Skeletal muscle satellite cell (primary cell): Measurements from ENCODE around the gene SYT5.
"Not testable (repeated sequence)": the region's sequence is repeated elsewhere in the genome, so short reads cannot be mapped to it uniquely, and the experiment has no call there.

Source experiments
- H3K27me3 ChIP-seq: 2 replicates; pipeline ENCODE4 v1.7.0; 2013; ENCODE audit warnings: low read length; ENCODE audit not compliant: control insufficient read depth, insufficient read depth
- H3K36me3 ChIP-seq: 2 replicates; pipeline ENCODE4 v1.7.0; 2013; ENCODE audit warnings: mild to moderate bottlenecking, control low read depth, low read length; ENCODE audit not compliant: insufficient read depth
- H3K4me1 ChIP-seq: 2 replicates; pipeline ENCODE4 v1.7.0; 2013; ENCODE audit warnings: low read length; ENCODE audit not compliant: control insufficient read depth, insufficient read depth
- H3K4me2 ChIP-seq: 2 replicates; pipeline ENCODE4 v1.7.0; 2013; ENCODE audit warnings: mild to moderate bottlenecking, low read length
- H3K4me3 ChIP-seq: 2 replicates; pipeline ENCODE4 v1.7.0; 2013; ENCODE audit warnings: low read length
- H3K9ac ChIP-seq: 2 replicates; pipeline ENCODE4 v1.7.0; 2013; ENCODE audit warnings: mild to moderate bottlenecking, low read depth, low read length, moderate library complexity
- H3K9me3 ChIP-seq: replicated peaks from 2 replicates; pipeline ENCODE4 v1.7.0; 2013; ENCODE audit warnings: mild to moderate bottlenecking, control low read depth, low read length

Gene SYT5

DNA sequence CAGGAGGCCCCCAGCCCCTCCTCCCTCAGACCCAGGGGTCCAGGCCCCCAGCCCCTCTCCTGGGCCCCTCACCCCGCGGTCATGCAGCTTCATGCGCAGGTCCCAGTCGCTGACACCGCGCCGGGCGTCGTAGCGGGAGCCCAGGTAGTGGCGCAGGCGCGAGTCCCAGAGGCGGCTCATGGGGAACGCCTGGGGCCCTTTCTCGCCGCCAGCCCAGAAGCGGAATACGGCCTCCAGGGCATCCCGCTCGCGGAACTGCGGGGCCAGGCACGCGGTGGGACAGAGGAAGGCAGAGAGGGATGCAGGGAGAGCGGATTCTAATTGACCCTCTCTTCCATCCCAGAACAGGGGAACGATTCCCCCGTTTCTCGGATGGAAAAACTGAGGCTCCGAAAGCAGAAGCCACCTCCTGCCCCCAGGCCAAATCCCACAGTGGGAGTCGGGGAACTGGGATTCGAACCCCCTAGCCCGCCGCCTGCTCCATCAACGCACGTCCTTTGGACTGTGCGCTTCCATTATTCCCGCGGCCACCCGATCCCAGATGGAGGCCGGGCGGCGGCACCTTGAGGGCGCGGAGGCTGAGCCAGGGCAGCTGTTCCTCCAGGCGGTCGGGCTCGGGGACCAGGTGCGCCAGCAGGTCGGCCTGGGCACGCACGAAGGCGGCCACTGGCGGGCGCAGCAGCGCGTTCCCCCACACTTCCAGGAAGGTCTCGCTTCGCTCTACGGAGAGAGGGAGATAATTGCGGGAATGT, 18.3 kb downstream of the SYT5 start:
- no peak overlapping the region for H3K4me2 ChIP-seq
- peaks cover 8% of the 10 kb centered on the region for H3K4me1 ChIP-seq
- H3K36me3 ChIP-seq: no peaks in the 10 kb centered on the region
- no peak overlapping the region for H3K4me3 ChIP-seq
- no peak overlapping the region for H3K9ac ChIP-seq
- H3K27me3 ChIP-seq: peaks cover 24% of the 10 kb centered on the region
- no peaks in the 10 kb centered on the region for H3K9me3 ChIP-seq

DNA sequence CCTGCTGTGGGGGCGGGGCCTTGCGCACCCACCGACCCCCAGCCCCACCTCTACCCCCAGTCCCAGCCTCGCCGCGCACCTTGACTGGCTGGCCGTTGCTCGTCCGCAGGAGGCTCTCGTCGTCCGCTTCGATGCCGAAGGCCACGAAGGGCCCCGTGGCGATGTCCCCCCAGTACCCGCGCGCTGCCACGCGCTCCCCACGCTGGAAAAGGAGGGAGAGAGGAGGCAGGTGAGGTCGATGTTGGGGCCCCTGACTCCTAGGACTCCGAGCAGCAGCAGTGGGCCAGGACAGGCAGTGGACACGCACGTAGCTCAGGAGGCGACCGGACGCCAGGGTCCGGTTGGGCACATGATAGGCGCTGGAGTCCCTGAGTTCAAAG, 19.1 kb downstream of the SYT5 start:
- H3K4me3 ChIP-seq: no peak overlapping the region
- H3K9ac ChIP-seq: no peak overlapping the region
- H3K9me3 ChIP-seq: no peaks in the 10 kb centered on the region
- H3K36me3 ChIP-seq: no peaks in the 10 kb centered on the region
- peaks cover 8% of the 10 kb centered on the region for H3K4me1 ChIP-seq
- peaks cover 24% of the 10 kb centered on the region for H3K27me3 ChIP-seq
- no peak overlapping the region for H3K4me2 ChIP-seq

DNA sequence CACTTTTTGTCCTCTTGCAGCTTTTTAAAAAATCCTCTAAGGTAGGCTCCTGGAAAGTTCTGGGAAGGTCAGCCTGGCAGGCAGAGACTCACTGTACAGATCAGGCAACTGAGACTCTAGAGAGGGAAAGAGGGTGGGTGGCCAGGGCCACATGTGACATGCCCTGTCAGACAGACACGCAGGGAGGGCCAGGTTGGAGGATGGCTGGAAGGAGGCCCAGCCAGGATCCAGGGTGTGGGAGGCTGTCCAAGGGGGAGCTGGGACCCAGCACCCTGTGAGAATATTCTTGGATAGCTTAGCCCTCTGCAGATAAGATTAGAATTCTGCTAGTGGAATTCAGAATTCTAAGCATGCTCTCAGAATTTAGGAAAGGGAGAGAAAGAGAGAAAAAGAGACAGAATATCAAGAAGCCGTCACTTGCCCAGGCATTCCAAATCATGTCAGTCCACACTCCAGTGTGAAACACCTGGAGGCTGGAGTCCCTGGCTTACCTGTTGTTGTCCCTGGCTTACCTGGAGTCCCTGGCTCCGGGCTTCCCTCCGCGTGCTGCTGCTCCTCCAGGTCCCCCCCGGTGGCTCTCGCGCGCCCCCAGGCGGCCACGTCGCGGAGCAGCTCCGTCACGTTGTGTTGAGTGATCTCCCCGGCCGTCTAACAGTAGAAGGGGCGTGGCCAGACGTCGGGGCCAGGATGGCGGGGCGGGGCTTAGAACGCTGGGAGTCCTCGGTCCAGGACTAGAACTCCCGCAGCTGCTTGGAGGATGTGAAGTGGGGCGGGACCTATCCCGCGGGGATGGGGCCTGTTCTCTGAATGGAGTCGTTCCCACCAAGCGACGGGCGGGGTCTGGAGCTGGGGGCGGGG, 19.7 kb downstream of the SYT5 start:
- Histone ChIP-seq H3K9ac (no peak overlapping the region), H3K4me3 (no peak overlapping the region), H3K4me2 (no peak overlapping the region), H3K9me3 (no peaks in the 10 kb centered on the region), H3K27me3 (peaks cover 20% of the 10 kb centered on the region), H3K4me1 (peaks cover 8% of the 10 kb centered on the region), H3K36me3 (no peaks in the 10 kb centered on the region)

DNA sequence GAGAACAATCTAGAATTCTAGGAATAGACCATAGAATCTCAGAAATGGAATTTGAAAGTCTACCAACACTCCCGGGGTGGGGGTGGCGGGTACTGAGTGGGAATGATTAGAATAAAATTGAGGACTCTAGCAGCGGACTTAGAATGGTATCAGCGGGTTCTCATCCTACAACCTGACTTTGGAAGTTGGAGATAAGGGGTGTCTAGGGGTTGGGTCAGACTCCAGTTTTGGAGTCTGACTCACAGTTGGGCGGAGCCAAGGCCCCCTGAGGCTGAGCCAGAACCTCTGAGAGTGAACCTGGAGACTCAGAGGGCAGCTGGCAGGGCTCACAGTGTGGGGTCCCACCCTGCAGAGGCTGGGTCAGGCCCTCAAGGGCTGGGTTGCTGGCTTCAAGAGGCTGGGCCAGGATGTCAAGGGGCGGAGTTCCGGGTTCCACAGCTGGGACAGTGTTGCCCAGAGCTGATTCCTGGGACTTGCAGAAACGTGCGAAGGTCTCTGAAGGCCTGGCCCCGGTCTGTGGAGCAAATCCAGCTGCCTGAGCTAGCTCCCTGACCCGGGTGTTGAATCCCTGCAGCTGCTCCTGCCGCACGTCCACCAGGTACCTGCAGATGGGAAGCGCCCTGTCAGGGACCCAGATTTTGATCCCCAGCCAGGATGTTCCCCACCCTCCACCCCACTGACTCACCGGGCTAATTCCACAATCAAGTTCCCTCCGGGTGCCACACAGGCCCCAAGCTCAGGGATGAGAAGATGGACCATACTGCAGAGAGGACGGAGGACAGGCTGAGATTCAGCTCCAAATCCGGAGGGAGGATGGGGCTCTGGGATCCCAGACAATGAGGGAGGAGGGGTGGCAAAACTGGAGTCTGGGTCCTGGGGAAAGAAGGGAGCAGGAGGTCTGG, 21.0 kb downstream of the SYT5 start:
- no peak overlapping the region for H3K4me2 ChIP-seq
- H3K9ac ChIP-seq: no peak overlapping the region
- peaks cover 20% of the 10 kb centered on the region for H3K27me3 ChIP-seq
- H3K36me3 ChIP-seq: no peaks in the 10 kb centered on the region
- peaks cover 8% of the 10 kb centered on the region for H3K4me1 ChIP-seq
- no peak overlapping the region for H3K4me3 ChIP-seq
- no peaks in the 10 kb centered on the region for H3K9me3 ChIP-seq

DNA sequence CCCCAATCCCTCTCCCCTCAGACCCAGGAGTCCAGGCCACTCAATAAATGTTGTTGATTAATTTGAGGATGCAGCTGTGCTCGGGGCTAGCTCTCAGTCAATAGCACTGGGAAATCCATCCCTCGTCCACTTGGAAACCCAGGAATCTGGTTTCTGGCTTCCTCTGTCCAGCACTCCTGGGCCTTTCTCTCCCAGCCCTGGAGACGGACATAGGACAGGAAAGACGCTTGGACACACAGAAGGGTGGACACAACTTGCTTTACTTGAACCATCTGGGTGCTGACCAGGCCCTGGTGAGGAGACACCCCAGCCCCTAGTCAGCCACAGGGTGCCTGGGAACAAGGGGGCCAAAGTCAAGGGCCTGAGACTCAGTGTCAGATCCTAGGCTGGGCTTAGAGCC, 21.7 kb downstream of the SYT5 start:
- H3K4me1 ChIP-seq: peaks cover 8% of the 10 kb centered on the region
- H3K36me3 ChIP-seq: no peaks in the 10 kb centered on the region
- H3K27me3 ChIP-seq: peaks cover 23% of the 10 kb centered on the region
- no peak overlapping the region for H3K4me3 ChIP-seq
- no peak overlapping the region for H3K4me2 ChIP-seq
- no peak overlapping the region for H3K9ac ChIP-seq
- no peaks in the 10 kb centered on the region for H3K9me3 ChIP-seq

DNA sequence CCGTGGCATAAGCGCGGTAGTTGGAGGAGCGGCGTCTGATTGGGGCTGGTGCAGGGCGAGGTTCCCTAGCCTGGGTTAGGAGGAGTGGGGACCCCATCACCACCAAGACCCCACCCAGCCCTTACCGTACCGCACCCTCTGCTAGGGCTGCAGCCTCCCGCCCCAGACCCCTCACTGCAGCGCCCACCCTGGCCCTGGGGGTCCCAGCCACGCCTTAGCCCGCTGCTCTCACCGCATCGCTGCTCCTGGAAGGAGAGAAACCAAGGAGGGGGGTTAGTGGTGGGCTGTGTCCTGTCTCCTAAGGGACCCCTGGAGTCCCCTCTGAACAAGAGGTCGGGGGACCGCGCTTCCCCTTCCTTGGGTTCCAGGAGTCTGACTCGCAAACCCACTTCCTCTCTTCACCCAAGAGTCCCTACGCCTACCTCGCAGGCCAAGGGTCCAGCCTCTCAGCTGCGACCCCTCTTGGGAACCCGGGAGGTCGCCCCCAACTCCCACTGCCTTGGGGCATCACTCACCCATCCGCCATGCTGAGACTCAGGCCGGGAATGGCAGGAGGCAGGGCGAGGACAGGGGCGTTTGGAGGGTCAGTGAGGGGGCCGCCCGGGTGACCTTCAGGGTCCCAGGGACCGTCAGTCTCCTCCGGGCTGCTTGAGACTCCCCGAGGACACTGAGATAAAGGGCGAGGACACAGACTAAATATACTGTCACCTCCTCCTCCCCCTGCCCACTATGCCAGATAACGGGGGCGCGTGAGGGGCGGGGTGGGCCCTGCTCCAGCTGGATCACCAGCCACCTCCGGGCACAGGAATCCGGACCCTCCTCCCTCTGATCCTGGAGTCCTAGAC, 22.8 kb downstream of the SYT5 start, which contains the start of gene TNNI3:
Gene TNNI3, minus strand, starts transcription at position 669 of the 845 bp plus-strand sequence. Its CDS starts 143 bp downstream, at position 526.
- H3K36me3 ChIP-seq: no peaks in the 10 kb centered on the region
- no peak within 1 kb of the TSS for H3K4me3 ChIP-seq
- peaks cover 8% of the 10 kb centered on the region for H3K4me1 ChIP-seq
- H3K27me3 ChIP-seq: peaks cover 18% of the 10 kb centered on the region
- no peak within 1 kb of the TSS for H3K4me2 ChIP-seq
- H3K9me3 ChIP-seq: no peaks in the 10 kb centered on the region
- H3K9ac ChIP-seq: no peak within 1 kb of the TSS

DNA sequence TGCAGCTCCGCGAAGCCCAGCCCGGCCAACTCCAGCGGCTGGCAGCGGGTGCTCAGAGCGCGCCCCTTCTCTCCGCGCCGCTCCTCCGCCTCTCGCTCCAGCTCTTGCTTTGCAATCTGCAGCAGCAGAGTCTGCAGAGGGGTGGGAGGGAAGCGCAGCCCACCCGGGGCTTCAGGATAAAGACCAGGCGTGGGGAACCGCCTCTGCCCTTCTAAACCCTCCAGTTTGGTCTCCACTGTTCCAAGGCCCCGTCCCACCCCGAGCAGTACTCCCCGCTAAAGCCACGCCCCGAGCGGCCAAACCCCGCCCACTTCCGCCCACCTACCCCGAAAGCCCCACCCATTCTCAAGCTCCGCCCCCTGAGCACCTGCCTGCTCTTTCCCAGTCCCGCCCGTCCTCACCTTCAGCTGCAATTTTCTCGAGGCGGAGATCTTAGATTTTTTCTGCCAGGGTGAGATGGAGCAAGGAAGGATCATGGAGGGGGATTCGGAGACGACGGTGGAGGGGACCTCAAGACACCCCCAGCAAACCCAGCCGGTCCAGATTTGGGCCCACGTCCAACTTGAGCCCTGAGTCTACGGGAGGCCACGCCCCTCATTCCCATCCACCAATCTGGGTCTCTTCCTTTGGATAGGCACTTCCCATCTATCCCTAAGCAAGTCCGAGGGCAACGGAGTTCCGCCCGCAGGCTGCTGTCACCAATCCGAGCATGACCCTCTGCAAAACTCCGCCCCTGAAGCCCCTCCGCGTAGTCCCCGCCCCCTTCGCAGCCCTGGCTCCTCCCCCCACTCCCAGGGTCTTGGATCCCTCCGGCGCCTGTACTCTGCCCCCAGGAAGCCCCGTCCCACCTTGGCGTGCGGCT, 23.7 kb downstream of the SYT5 start:
- Histone ChIP-seq H3K9me3 (no peaks in the 10 kb centered on the region), H3K4me1 (peaks cover 8% of the 10 kb centered on the region), H3K4me3 (no peak overlapping the region), H3K27me3 (peaks cover 10% of the 10 kb centered on the region), H3K36me3 (no peaks in the 10 kb centered on the region), H3K9ac (no peak overlapping the region), H3K4me2 (peak overlapping the region; percentile 25)

DNA sequence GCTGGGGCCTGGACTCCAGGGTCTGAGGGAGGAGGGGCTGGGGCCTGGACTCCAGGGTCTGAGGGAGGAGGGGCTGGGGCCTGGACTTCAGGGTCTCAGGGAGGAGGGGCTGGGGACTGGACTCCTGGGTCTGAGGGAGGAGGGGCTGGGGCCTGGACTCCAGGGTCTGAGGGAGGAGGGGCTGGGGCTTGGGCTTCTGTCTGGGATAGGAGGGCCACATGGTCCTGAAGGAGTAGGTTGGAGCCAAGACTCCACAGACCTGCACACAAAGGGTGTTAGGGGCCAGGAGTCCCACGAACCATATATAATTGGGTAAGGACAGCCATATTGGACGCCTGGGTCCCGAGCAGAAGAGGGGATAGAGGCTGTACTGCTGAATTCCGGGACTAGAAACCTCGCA, 24.3 kb downstream of the SYT5 start:
- H3K4me2 ChIP-seq: peak overlapping the region; percentile 25
- H3K36me3 ChIP-seq, H3K9ac ChIP-seq, H3K4me3 ChIP-seq, H3K27me3 ChIP-seq, H3K4me1 ChIP-seq, H3K9me3 ChIP-seq: not testable (repeated sequence)

DNA sequence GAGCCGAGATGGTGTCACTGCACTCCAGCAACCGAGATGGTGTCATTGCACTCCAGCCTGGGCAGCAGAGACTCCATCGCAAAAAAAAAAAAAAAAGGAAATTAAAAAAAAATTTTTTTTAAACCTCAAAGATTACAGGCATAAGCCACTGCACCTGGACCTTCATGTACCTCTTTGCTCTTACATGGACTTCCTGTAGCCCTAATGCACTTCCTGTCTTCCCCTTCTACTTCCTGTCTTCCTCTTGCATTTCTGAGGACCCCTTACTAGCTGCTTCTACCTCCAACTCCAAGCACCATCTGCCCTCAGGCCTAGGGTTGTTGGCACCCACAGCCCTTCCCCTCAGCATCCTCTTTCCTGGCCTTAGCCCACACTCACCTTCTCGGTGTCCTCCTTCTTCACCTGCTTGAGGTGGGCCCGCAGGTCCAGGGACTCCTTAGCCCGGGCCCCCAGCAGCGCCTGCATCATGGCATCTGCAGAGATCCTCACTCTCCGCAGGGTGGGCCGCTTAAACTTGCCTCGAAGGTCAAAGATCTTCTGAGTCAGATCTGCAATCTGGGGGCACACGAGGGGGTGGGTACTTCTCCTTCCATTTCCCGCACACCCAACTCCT, 26.3 kb downstream of the SYT5 start:
- Histone ChIP-seq H3K4me3 (no peak overlapping the region), H3K4me1 (peaks cover under 1% of the 10 kb centered on the region), H3K36me3 (no peaks in the 10 kb centered on the region), H3K9me3 (no peaks in the 10 kb centered on the region), H3K9ac (no peak overlapping the region), H3K4me2 (no peak overlapping the region), H3K27me3 (peaks cover 16% of the 10 kb centered on the region)

DNA sequence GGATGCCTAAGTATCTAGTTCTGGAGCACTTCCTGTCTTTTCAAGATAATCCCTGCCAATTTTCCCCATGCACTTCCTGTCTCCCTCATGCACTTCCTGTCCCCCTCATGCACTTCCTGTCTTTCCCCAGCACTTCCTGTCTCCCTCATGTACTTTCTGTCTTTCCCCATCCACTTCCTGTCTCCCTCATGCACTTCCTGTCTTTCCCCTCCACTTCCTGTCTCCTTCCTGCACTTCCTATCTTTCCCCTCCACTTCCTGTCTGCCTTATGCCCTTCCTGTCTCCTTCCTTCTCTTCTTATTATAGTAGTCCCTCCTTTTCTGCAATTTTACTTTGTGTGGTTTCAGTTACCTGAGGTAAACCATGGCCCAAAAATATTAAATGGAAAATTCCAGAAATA, 28.1 kb downstream of the SYT5 start:
- no peaks in the 10 kb centered on the region for H3K36me3 ChIP-seq
- no peak overlapping the region for H3K9ac ChIP-seq
- peaks cover 23% of the 10 kb centered on the region for H3K27me3 ChIP-seq
- no peak overlapping the region for H3K4me2 ChIP-seq
- no peaks in the 10 kb centered on the region for H3K9me3 ChIP-seq
- no peaks in the 10 kb centered on the region for H3K4me1 ChIP-seq
- no peak overlapping the region for H3K4me3 ChIP-seq
